Mesothelial cell of epicardium (in vitro differentiated cells): ENCODE measurements around the gene AIMP1. TPM values are rescaled to one million over a fixed set of nuclear protein-coding genes. Genes with fewer than 3 reads are reported as not detected.

Source experiments
- DNase-seq, 2 experiments: peaks; one replicate each; pipeline ENCODE4 v3.0.0; 2021; ENCODE audit warnings: low spot score in 2 of 2; ENCODE audit not compliant: unreplicated experiment in 2 of 2
- H3K27ac Mint-ChIP-seq: 2 replicates; pipeline ENCODE4 v1.8.0; 2021; ENCODE audit warnings: mixed read lengths
- H3K27me3 Mint-ChIP-seq: 2 replicates; pipeline ENCODE4 v1.8.0; 2021; ENCODE audit warnings: low read depth, mixed read lengths
- H3K36me3 Mint-ChIP-seq: 2 replicates; pipeline ENCODE4 v1.8.0; 2021; ENCODE audit warnings: mixed read lengths
- H3K4me1 Mint-ChIP-seq: 2 replicates; pipeline ENCODE4 v1.8.0; 2021; ENCODE audit warnings: mixed read lengths
- H3K4me3 Mint-ChIP-seq: 2 replicates; pipeline ENCODE4 v1.8.0; 2021; ENCODE audit warnings: mild to moderate bottlenecking, moderate library complexity, mixed read lengths
- H3K9me3 Mint-ChIP-seq: 2 replicates; pipeline ENCODE4 v1.8.0; 2021; ENCODE audit warnings: mixed read lengths
- total RNA-seq: library from RNA; stranded (reverse); gene quantifications from 3 replicates; pipeline ENCODE4 v1.2.1, GENCODE V29; 2021
- TF ChIP-seq, protein P1 (sequence below): fragments of 200-600 bp; sonication (generic); IDR thresholded peaks from one replicate; pipeline ENCODE4 v1.5.0; 2021; ENCODE audit warnings: antibody characterized with exemption; ENCODE audit not compliant: unreplicated experiment

The AIMP1 gene
- total RNA-seq, 1 donor from 2014 or later, result 44.8 TPM

DNA sequence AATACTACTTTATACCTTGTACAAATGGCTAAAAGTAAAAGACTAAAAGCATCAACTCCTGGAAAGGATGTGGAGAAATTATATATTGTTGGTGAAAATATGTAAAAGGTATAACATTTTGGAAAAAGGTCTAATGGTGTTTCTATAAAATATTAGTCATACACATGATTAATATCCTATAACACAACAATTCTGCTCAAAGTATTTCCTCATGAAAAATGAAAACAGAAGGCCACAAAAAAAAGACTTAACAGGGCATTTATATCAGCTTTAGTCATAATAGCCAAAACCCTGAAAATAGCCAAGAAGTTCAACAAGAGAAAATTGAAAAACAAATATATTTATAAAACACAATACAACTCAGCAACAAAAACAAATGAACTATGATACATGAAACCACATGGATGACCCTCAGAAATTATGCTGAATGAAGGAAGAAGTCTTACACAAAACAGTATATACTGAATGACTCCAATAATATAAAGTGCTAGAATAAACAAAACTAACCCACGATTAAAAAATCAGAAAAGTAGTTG, 39.1 kb upstream of the AIMP1 start:
- Mint-ChIP-seq H3K27ac (no peak overlapping the region), H3K27me3 (no peaks in the 10 kb centered on the region), H3K9me3 (peaks cover 24% of the 10 kb centered on the region), H3K4me3 (no peak overlapping the region), H3K36me3 (peaks cover 25% of the 10 kb centered on the region), H3K4me1 (no peaks in the 10 kb centered on the region)
- DNase-seq, result no peak
- TF ChIP-seq, protein P1, sequence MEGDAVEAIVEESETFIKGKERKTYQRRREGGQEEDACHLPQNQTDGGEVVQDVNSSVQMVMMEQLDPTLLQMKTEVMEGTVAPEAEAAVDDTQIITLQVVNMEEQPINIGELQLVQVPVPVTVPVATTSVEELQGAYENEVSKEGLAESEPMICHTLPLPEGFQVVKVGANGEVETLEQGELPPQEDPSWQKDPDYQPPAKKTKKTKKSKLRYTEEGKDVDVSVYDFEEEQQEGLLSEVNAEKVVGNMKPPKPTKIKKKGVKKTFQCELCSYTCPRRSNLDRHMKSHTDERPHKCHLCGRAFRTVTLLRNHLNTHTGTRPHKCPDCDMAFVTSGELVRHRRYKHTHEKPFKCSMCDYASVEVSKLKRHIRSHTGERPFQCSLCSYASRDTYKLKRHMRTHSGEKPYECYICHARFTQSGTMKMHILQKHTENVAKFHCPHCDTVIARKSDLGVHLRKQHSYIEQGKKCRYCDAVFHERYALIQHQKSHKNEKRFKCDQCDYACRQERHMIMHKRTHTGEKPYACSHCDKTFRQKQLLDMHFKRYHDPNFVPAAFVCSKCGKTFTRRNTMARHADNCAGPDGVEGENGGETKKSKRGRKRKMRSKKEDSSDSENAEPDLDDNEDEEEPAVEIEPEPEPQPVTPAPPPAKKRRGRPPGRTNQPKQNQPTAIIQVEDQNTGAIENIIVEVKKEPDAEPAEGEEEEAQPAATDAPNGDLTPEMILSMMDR, result no peak

DNA sequence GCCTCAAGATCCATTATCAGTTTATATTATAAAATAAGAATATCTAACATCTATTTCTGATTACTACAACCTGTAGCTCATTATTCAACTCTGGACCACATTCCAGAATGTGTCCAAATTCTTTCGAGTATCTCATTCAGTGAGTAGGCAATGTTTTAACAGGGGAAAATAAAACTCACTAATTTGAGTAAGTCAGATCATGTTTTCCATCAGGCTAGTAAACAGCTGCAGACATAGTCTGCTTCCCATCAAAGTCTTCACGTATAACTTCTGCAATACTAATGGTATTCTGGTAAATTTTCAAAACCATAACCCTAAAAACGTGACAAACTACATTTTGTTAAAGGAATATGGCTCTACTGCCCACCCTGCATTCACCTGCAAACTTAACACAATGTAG, 32.1 kb upstream of the AIMP1 start:
- Mint-ChIP-seq H3K9me3 (peaks cover 25% of the 10 kb centered on the region), H3K27me3 (no peaks in the 10 kb centered on the region), H3K4me1 (peaks cover 3% of the 10 kb centered on the region), H3K27ac (no peak overlapping the region), H3K36me3 (peaks cover 23% of the 10 kb centered on the region), H3K4me3 (no peak overlapping the region)
- DNase-seq, result no peak
- TF ChIP-seq, protein P1, result no peak

GRCh38 chr4:106286611-106287010, 29.7 kb upstream of the AIMP1 start:
- TF ChIP-seq, protein P1, result no peak
- H3K9me3 Mint-ChIP-seq, result peaks cover 11% of the 10 kb centered on the region
- no peak overlapping the region for H3K27ac Mint-ChIP-seq

GRCh38 chr4:106287353-106287969, 28.9 kb upstream of the AIMP1 start:
- TF ChIP-seq, protein P1, result no peak
- Mint-ChIP-seq H3K4me1 (peaks cover 3% of the 10 kb centered on the region), H3K9me3 (peaks cover 2% of the 10 kb centered on the region), H3K27ac (no peak overlapping the region), H3K36me3 (peaks cover 14% of the 10 kb centered on the region), H3K27me3 (no peaks in the 10 kb centered on the region), H3K4me3 (no peak overlapping the region)
- no peak for DNase-seq

More at GRCh38 chr4:106286611-106287010, 29.7 kb upstream of the AIMP1 start:
- Mint-ChIP-seq H3K36me3 (peaks cover 20% of the 10 kb centered on the region), H3K4me3 (no peak overlapping the region), H3K4me1 (peaks cover 3% of the 10 kb centered on the region), H3K27me3 (no peaks in the 10 kb centered on the region)
- no peak for DNase-seq

- Mint-ChIP-seq H3K9me3 (no peaks in the 10 kb centered on the region), H3K36me3 (peaks cover 18% of the 10 kb centered on the region)
- DNase-seq, result no peak
These were observed 26.6 kb upstream of the AIMP1 start for GRCh38 chr4:106289737-106290136.

More at GRCh38 chr4:106289737-106290136, 26.6 kb upstream of the AIMP1 start:
- no peak overlapping the region for H3K4me3 Mint-ChIP-seq
- no peaks in the 10 kb centered on the region for H3K27me3 Mint-ChIP-seq
- no peak overlapping the region for H3K27ac Mint-ChIP-seq
- H3K4me1 Mint-ChIP-seq, result no peaks in the 10 kb centered on the region
- TF ChIP-seq, protein P1, result no peak
